Measurements from ENCODE around the gene MYL10.

DNA sequence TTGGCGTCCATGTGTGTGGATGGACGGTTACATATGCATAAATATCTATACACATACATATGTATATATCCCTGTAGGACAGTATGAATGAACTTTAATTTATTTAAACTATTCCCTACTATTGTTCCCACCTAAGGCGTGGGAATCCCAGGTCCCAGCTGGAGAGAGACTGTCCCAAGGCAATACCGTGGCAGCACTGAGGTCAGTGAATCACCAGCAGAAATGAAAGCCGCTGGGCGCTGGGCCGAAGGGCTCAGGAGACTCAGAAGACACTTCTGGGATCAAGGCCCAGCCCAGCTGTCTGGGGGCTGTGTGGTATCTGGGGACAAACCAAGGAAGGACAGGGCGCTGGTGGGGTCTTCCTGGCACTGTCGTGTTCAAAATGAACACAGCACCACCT lies 49.6 kb upstream of the MYL10 start:
- TF ChIP-seq EZH2 (IDR thresholded peaks at IDR 0.05; ENCODE audit: insufficient read depth, poor library complexity, severe bottlenecking) (no peak), EZH2phosphoT487 (IDR thresholded peaks at IDR 0.05; ENCODE audit: insufficient read depth, low read depth) (no peak)

Measured in GM23248 (cell line).